HG03457 (cell line): ENCODE results near the gene NMRK1.

Experiments used
- ATAC-seq: cut with Tn5 transposase; IDR thresholded peaks from one replicate; pipeline ENCODE4 v1.9.1; 2021; ENCODE audit warnings: moderate number of reproducible peaks; ENCODE audit not compliant: unreplicated experiment

The NMRK1 gene

GRCh38 chr9:75102177-75102790, 14.3 kb upstream of the NMRK1 start:
- ATAC-seq = no peak

GRCh38 chr9:75101004-75101588, 13.1 kb upstream of the NMRK1 start:
- ATAC-seq = no peak

GRCh38 chr9:75096796-75097195, 8.8 kb upstream of the NMRK1 start:
- ATAC-seq = no peak

- no peak for ATAC-seq
These were observed 4.8 kb upstream of the NMRK1 start for GRCh38 chr9:75092766-75093165.

GRCh38 chr9:75090579-75090978, 2.6 kb upstream of the NMRK1 start:
- ATAC-seq = no peak

GRCh38 chr9:75089373-75089766, 1.4 kb upstream of the NMRK1 start:
- no peak for ATAC-seq

GRCh38 chr9:75088646-75089372, 854 bp upstream of the NMRK1 start:
- peak; percentile 29 for ATAC-seq

- ATAC-seq = peak; percentile 24
These were observed 599 bp downstream of the NMRK1 start for GRCh38 chr9:75087289-75087823.

GRCh38 chr9:75086541-75087288, 1.2 kb downstream of the NMRK1 start:
- no peak for ATAC-seq

- ATAC-seq = no peak
These were observed 2.3 kb downstream of the NMRK1 start for GRCh38 chr9:75085640-75086039.

GRCh38 chr9:75084081-75084672, 3.8 kb downstream of the NMRK1 start:
- ATAC-seq = no peak

GRCh38 chr9:75083188-75083970, 4.6 kb downstream of the NMRK1 start:
- ATAC-seq = no peak

GRCh38 chr9:75081632-75082031, 6.3 kb downstream of the NMRK1 start:
- no peak for ATAC-seq

GRCh38 chr9:75072895-75073294, 15.1 kb downstream of the NMRK1 start:
- ATAC-seq = no peak

- ATAC-seq = no peak
These were observed 16.3 kb downstream of the NMRK1 start for GRCh38 chr9:75071530-75072122.

GRCh38 chr9:75069171-75069570, 18.8 kb downstream of the NMRK1 start:
- no peak for ATAC-seq

GRCh38 chr9:75067894-75068293, 20.1 kb downstream of the NMRK1 start:
- ATAC-seq = no peak

- no peak for ATAC-seq
These were observed 22.4 kb downstream of the NMRK1 start for GRCh38 chr9:75065510-75065909.

GRCh38 chr9:75064307-75065025, 23.5 kb downstream of the NMRK1 start:
- no peak for ATAC-seq
